C4-2B (cell line): ENCODE measurements around the gene KCNMA1.

Experiments used
- ZFX ChIP-seq: fragments of 450-650 bp; IDR thresholded peaks from 2 replicates; pipeline ENCODE4 v1.6.1; 2017
- TF ChIP-seq, protein P1 (sequence below): fragments of 450-650 bp; conservative IDR thresholded peaks from 2 replicates; pipeline ENCODE4 v1.5.1; 2017; ENCODE audit warnings: mild to moderate bottlenecking

GRCh38 chr10:76946270-76946669, 691.3 kb downstream of the KCNMA1 start:
- TF ChIP-seq, protein P1, sequence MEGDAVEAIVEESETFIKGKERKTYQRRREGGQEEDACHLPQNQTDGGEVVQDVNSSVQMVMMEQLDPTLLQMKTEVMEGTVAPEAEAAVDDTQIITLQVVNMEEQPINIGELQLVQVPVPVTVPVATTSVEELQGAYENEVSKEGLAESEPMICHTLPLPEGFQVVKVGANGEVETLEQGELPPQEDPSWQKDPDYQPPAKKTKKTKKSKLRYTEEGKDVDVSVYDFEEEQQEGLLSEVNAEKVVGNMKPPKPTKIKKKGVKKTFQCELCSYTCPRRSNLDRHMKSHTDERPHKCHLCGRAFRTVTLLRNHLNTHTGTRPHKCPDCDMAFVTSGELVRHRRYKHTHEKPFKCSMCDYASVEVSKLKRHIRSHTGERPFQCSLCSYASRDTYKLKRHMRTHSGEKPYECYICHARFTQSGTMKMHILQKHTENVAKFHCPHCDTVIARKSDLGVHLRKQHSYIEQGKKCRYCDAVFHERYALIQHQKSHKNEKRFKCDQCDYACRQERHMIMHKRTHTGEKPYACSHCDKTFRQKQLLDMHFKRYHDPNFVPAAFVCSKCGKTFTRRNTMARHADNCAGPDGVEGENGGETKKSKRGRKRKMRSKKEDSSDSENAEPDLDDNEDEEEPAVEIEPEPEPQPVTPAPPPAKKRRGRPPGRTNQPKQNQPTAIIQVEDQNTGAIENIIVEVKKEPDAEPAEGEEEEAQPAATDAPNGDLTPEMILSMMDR = no peak
- TF ChIP-seq ZFX = no peak
